Heart right ventricle (tissue), 16 donors: ENCODE data around the gene PPP1R14C. TPM values are rescaled to one million over a fixed set of nuclear protein-coding genes. Genes with fewer than 3 reads are reported as not detected.

Experiments
- ATAC-seq, 8 donors: fragments of 200-7000 bp; cut with Tn5 transposase; one replicate each; pipeline ENCODE4 v1.9.1; 2020; ENCODE audit warnings: mild to moderate bottlenecking in 8 of 8, moderate library complexity in 8 of 8, moderate number of reproducible peaks in 1 of 8
- DNase-seq, 2 donors: peaks; one replicate each; pipeline ENCODE4 v3.0.0-alpha.2; 2020
- H3K27ac ChIP-seq, 10 donors: fragments of 200-600 bp; sonication (generic) in 2 of 10; one replicate each; pipeline versions ENCODE4 v1.5.0 to v1.8.0; 2020 to 2022; ENCODE audit warnings: mild to moderate bottlenecking in 3 of 10
- H3K27me3 ChIP-seq, 7 donors: fragments of 200-600 bp; one replicate each; pipeline ENCODE4 v1.8.0; 2021 to 2022; ENCODE audit warnings: mild to moderate bottlenecking in 2 of 7
- H3K36me3 ChIP-seq, 9 donors: fragments of 200-600 bp; sonication (generic) in 1 of 9; one replicate each; pipeline versions ENCODE4 v1.5.0 to v1.8.0; 2020 to 2022; ENCODE audit warnings: mild to moderate bottlenecking in 2 of 9
- H3K4me1 ChIP-seq, 9 donors: fragments of 200-600 bp; sonication (generic) in 1 of 9; one replicate each; pipeline versions ENCODE4 v1.5.0 to v1.8.0; 2020 to 2022; ENCODE audit warnings: mild to moderate bottlenecking in 4 of 9
- H3K4me3 ChIP-seq, 10 donors: fragments of 200-600 bp; sonication (generic) in 2 of 10; one replicate each; pipeline versions ENCODE4 v1.5.0 to v1.8.0; 2020 to 2022; ENCODE audit warnings: mild to moderate bottlenecking in 7 of 10, moderate library complexity in 2 of 10
- H3K9me3 ChIP-seq, 11 donors: fragments of 200-600 bp in 10 of 11; sonication (generic) in 2 of 11; one replicate each; pipeline versions ENCODE4 v1.5.0 to v1.8.0; 2013 to 2022; ENCODE audit warnings: mild to moderate bottlenecking in 2 of 11, control low read depth in 1 of 11, moderate library complexity in 1 of 11
- WGBS, 2 donors: extraction: QIAGEN DNeasy Blood & Tissue Kit; methylation state at CpG; one replicate each; pipeline ENCODE4 v1.1.7; 2013; ENCODE audit warnings: inconsistent platforms in 1 of 2; 5-methylcytosine and 5-hydroxymethylcytosine counted together
- intact Hi-C, 10 donors: fragments of 100-400 bp; cut with DNase I; formaldehyde crosslinking; loops; one replicate each; pipeline versions ENCODE4 v1.11.1 to v1.14.2; 2022
- polyA plus RNA-seq, 2 donors: library from polyadenylated mRNA; stranded (reverse); fragments of 200-250 nt; gene quantifications; one replicate each; pipeline ENCODE4 v1.2.3, GENCODE V29; 2013
- total RNA-seq, 10 donors: library from RNA; stranded (reverse); fragmentation: NEBNext Ultra II Directional in 3 of 10; extraction: Animal tissue kit (Norgen Biotek cat#: 25700) in 3 of 10; gene quantifications; one replicate each; pipeline versions ENCODE4 v1.2.1 to v1.2.4, GENCODE V29; 2021 to 2023
- TF ChIP-seq, protein P1 (sequence below), 9 donors: fragments of 200-600 bp; sonication (generic) in 2 of 9; IDR thresholded peaks; one replicate each; pipeline versions ENCODE4 v1.5.0 to v1.8.0; 2021 to 2022; ENCODE audit warnings: antibody characterized with exemption in 9 of 9, mild to moderate bottlenecking in 5 of 9, moderate library complexity in 1 of 9
- donor health status: Arrhythmogenic right ventricular cardiomyopathy.
- donor health status: ischemic (EF 13 %, LVEDD 7.1; RV severe dilation, severe dysfunction).
- donor health status: healthy with polysubstance abuse.
- donor health status: DM: no; HTN: yes; CAD: no.
- donor health status: DM: no; HTN: no; CAD: no.
- donor health status: ischemic (EF 25% LVEDD 6.9; RV normal size, moderate dysfunction).
- donor health status: ischemic (EF 25% LVEDD 5.7; RV mildly dilated, moderate dysfunction).
- donor health status: healthy.
- donor health status: DM: yes; HTN: yes; CAD: no.
- donor health status: Ischemic cardiomyopathy.
- donor health status: ischemic (EF 35%, LVEDD 5.7; RV mildly dilated, moderate dysfunction).
- donor health status: nonischemic (EF 11% LVEDD 7.7; RV severe dilation, severe dysfunction).
- donor health status: DM: yes; HTN: yes; CAD: no.
- donor health status: PGD.
- donor health status: ischemic (EF 29% LVEDD 5.4; RV normal size, mild dysfunction).
- donor health status: nonischemic (EF 23%, LVEDD 6.1; RV moderate dilation, normal function).

Gene PPP1R14C
- total and polyA plus RNA-seq, 12 donors, result 22.6 to 145 (median 92.1) TPM

DNA sequence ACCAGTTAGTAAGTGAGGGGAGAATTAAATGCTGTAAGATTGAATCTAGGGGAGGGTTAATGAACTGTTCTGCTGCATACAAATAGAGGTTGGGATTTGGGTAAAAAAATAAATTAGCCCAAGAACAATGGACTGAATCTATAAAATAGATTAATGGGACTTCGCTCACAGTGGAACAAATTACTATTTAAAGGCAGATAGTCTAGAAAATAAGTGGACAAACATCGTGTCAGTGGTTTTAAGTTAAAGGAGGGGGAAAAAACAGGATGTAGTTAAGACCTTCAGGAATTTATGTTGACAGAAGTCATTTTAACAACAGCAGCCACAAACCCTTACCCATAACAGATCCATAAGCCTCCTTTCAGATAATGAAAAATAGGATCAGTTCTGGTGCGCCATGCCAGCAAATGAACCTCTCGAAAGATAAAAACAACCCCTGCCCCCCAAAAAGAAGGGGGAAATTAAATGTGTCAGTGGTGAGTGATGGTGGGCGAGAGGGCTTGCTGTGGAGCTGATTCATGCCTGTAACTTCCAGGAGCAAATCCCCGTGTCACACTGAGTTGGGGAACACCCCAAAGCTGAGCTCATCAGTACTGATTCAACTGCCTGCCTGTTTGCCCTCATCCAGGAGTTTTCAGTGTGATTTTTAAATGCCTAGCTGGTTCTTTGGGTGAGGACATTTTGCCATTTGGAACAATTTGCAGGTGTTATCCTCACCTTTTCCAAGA, 86.8 kb downstream of the PPP1R14C start:
- no peak for DNase-seq
- TF ChIP-seq, protein P1, sequence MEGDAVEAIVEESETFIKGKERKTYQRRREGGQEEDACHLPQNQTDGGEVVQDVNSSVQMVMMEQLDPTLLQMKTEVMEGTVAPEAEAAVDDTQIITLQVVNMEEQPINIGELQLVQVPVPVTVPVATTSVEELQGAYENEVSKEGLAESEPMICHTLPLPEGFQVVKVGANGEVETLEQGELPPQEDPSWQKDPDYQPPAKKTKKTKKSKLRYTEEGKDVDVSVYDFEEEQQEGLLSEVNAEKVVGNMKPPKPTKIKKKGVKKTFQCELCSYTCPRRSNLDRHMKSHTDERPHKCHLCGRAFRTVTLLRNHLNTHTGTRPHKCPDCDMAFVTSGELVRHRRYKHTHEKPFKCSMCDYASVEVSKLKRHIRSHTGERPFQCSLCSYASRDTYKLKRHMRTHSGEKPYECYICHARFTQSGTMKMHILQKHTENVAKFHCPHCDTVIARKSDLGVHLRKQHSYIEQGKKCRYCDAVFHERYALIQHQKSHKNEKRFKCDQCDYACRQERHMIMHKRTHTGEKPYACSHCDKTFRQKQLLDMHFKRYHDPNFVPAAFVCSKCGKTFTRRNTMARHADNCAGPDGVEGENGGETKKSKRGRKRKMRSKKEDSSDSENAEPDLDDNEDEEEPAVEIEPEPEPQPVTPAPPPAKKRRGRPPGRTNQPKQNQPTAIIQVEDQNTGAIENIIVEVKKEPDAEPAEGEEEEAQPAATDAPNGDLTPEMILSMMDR (IDR thresholded peaks at IDR 0.05), result no peak
- 75 to 79% methylated on average over 6 of the region's 6 CpGs for WGBS, 2 donors
- peaks cover 0 to 4% (median 0%) of the 10 kb centered on the region in 11 donors for H3K9me3 ChIP-seq
- H3K4me3 ChIP-seq, result no peak overlapping the region
- no peak for ATAC-seq
- peaks cover 0 to 30% (median 10%) of the 10 kb centered on the region in 9 donors for H3K4me1 ChIP-seq
- H3K27ac ChIP-seq, result no peak overlapping the region
- H3K36me3 ChIP-seq, result no peaks in the 10 kb centered on the region
- intact Hi-C loops, result loop anchor here in 1 of 10 donors (10.0 kb wide), 1 partner anchor 85 kb away; the partner anchor contains the start of gene PPP1R14C
- H3K27me3 ChIP-seq, result peaks cover 0 to 23% (median 0%) of the 10 kb centered on the region in 7 donors

DNA sequence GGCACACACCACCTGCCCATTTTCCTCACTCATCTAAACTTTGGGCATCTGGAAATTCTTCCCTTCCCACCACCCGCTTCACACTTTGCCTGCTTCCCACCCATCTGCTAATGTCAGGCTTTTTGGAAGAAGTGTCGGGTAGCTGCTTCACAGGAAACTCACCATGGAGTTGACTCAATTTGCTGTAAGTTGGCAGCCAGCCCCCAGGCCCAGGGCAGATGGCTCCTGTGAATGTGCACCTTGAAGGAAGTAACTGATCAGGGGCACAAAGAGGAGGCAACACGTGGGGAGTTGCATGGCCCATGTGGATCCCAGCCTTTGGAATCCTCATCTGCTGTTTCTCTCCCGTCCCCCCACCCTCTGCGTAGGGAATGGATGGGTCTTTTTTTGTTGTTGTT, 87.3 kb downstream of the PPP1R14C start:
- intact Hi-C loops, result loop anchor here in 1 of 10 donors (10.0 kb wide), 1 partner anchor 85 kb away; the partner anchor contains the start of gene PPP1R14C
- 83 to 85% methylated on average over 5 of the region's 5 CpGs for WGBS, 2 donors
- no peak overlapping the region for H3K4me3 ChIP-seq
- H3K27ac ChIP-seq, result no peak overlapping the region
- no peak for DNase-seq
- H3K4me1 ChIP-seq, result peaks cover 0 to 32% (median 10%) of the 10 kb centered on the region in 9 donors
- TF ChIP-seq, protein P1 (IDR thresholded peaks at IDR 0.05), result no peak
- no peak for ATAC-seq
- peaks cover 0 to 4% (median 0%) of the 10 kb centered on the region in 11 donors for H3K9me3 ChIP-seq
- peaks cover 0 to 18% (median 0%) of the 10 kb centered on the region in 7 donors for H3K27me3 ChIP-seq
- H3K36me3 ChIP-seq, result no peaks in the 10 kb centered on the region

DNA sequence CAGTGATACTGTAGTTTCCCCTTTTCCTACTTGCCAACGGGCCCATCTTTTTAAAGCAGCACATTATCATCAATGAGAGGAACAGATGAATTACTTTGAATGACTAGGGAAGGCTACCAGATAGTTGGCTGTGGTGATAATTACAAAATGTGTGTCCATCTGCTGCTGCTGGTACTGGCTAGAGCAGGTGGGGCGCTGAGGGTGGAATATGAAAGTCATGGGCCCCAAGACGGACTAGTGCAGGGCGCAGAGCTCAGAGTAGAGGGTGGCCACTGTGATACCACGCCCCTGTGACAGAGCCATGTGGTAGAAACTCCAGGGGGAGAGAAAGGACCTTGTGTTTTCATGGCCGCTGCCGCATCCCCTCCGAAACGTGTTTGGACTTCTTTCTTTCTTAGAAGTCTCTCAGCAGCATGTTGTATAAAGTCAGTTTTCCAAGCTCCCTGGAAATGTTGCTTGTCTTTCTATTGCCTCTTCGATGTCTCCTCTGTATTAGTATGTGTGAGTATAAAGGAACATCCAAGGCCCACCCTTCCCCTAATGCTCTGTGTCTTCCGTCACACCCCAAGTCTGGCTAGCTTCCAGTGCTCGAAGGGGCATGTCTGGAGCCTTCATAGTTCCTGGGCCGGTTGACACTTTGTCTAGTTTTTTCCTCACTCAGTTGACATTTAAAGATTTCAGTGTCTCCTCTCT, 88.1 kb downstream of the PPP1R14C start:
- H3K27ac ChIP-seq, result no peak overlapping the region
- WGBS, 2 donors, result 72 to 77% methylated on average over 13 of the region's 13 CpGs
- TF ChIP-seq, protein P1 (IDR thresholded peaks at IDR 0.05), result no peak
- H3K27me3 ChIP-seq, result peaks cover 0 to 18% (median 0%) of the 10 kb centered on the region in 7 donors
- H3K4me1 ChIP-seq, result peaks cover 0 to 40% (median 16%) of the 10 kb centered on the region in 9 donors
- peaks cover 0 to 4% (median 0%) of the 10 kb centered on the region in 11 donors for H3K9me3 ChIP-seq
- H3K36me3 ChIP-seq, result no peaks in the 10 kb centered on the region
- intact Hi-C loops, result loop anchor here in 1 of 10 donors (10.0 kb wide), 1 partner anchor 86 kb away; the partner anchor contains the start of gene PPP1R14C
- peak in 1 of 8 donors; percentile 54 for ATAC-seq
- H3K4me3 ChIP-seq, result no peak overlapping the region
- no peak for DNase-seq

DNA sequence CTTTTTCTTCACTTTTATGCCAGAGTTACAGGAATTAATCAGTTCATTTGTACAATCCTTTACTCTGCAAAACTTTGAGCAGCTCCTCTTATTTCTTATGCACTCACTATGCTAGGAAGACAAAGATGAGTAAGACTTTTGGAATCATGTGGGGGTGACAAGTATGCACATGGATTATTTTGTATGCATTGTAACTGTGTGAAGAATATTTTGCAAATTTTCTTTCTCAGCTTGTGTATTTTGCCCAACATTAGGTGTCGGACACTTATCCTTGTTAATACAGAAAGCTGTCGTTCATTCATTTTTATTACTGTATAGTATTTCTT, 88.6 kb downstream of the PPP1R14C start:
- peaks cover 0 to 4% (median 0%) of the 10 kb centered on the region in 11 donors for H3K9me3 ChIP-seq
- no peak for DNase-seq
- ATAC-seq, result no peak
- H3K27me3 ChIP-seq, result peaks cover 0 to 18% (median 0%) of the 10 kb centered on the region in 7 donors
- intact Hi-C loops, result loop anchor here in 1 of 10 donors (10.0 kb wide), 1 partner anchor 87 kb away; the partner anchor contains the start of gene PPP1R14C
- no peak overlapping the region for H3K27ac ChIP-seq
- 97 to 99% methylated on average over 2 of the region's 2 CpGs for WGBS, 2 donors
- H3K4me1 ChIP-seq, result peaks cover 0 to 44% (median 16%) of the 10 kb centered on the region in 9 donors
- TF ChIP-seq, protein P1 (IDR thresholded peaks at IDR 0.05), result no peak
- H3K4me3 ChIP-seq, result no peak overlapping the region
- no peaks in the 10 kb centered on the region for H3K36me3 ChIP-seq
